HG03095 (cell line): Measurements from ENCODE around the gene PANX1.

ENCODE experiments used
- ATAC-seq: cut with Tn5 transposase; IDR thresholded peaks from one replicate; pipeline ENCODE4 v1.9.1; 2021; ENCODE audit warnings: moderate library complexity; ENCODE audit not compliant: unreplicated experiment

Gene PANX1

GRCh38 chr11:94183251-94183885 lies 54.7 kb downstream of the PANX1 start:
- ATAC-seq, result no peak

GRCh38 chr11:94183886-94184264 lies 55.2 kb downstream of the PANX1 start:
- peak; percentile 64 for ATAC-seq

GRCh38 chr11:94184362-94184761 lies 55.7 kb downstream of the PANX1 start:
- no peak for ATAC-seq

DNA sequence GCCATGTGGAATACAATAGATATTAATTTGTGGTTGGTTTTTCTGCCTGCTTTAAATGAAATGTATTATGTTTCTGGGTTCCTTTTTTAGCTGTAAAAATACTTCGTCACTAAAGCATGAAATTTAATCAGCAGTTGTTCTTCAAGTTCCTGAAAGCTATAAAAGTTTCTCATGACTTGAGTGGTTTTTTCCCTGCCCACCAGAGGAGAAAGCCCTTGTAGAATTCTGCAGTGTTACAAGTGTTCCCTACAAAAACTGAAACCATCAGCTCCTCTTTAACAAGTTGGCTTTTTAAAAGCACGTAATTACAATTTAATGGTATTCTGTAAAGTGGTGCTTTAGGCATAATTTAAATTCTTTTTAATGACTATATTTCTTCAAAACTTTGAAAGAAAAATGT lies 56.2 kb downstream of the PANX1 start:
- no peak for ATAC-seq

DNA sequence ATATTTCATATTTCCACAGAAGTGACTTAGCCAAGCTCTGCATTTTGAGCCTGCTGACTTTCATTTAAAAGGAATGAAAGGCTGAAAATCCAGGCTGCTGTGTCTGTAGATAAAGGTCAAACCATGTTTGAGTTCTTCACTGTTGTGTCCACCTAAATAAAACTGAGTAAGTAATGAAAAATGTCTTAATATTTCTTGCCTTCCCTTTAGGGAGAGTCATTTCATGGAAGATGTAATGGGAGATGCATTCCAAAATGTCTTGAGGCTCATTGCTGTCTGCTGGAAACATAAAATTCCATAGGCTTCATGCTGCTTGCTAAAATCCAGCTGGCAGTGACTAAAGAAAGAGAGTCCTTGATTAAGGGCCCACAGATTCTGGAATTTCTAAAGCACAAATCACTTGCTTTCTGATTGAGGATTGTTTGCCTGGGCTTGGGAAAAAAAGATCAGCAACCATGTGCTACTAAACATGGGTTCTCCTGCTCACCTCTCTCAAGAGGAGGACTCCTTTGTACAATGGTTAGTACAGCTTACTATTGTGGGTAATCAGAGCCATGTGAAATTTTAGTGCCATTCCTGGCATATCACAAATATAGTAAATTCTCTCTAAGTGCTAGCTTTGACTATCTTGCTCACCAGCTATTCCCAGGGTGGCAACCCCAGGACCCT lies 56.9 kb downstream of the PANX1 start:
- ATAC-seq, result no peak

DNA sequence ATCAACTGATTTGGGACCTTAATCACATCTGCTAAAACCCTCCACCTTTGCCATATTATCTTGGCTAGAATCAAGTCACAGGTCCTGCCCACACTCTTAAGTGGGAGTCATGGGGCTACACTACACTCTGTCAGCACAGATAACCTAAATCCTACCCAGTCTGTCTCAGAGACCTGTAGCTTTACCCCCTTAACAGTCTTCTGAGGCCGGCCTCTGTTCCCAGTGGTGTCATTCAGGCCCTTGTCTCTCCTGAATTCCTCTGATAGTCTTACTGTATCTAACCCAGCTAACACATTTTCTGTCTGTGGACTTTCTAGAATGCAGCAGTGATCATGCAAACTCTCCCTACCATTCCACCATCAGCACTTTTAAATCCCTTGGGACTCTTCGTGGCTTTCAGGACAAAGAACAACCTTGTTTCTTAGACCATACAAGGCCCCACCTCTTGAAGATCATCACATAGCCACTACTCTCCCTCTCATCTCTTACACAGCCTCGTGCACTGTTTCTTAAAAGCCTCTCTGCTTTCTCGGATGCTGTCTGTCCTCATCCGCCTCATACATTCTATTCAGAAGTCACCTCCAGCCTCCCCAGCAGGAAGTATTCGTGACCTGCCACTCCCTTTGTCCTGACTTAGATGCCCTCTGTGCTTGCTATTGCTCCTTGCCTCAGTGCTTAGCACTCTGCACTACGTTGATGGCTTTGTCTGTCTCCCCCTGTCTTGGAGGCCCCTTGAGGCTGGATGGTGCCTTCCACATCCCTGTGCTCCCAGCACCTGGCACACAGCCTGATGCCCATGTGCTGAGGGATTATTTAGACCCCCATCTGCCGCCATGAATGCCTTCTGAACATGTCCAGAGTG lies 57.9 kb downstream of the PANX1 start:
- no peak for ATAC-seq

DNA sequence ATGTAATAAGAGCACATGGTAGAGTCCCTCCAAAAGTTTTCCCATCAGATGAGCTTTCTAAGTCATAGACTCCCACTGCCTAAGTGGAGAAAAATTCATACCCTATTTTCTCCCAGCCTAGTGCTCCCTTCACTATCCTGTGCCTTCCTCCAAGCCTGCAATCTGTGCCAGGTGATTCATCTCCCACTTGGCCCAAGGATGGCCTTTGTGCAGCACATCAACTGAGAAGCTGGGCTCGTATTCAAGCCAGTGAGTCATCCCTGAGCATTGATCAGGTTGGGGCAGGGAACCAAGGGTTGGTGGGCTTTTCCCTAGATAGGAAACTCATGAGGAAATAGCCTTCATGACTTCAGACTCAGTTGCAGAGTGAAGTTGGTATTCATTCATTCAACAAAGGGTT lies 64.6 kb downstream of the PANX1 start:
- no peak for ATAC-seq

DNA sequence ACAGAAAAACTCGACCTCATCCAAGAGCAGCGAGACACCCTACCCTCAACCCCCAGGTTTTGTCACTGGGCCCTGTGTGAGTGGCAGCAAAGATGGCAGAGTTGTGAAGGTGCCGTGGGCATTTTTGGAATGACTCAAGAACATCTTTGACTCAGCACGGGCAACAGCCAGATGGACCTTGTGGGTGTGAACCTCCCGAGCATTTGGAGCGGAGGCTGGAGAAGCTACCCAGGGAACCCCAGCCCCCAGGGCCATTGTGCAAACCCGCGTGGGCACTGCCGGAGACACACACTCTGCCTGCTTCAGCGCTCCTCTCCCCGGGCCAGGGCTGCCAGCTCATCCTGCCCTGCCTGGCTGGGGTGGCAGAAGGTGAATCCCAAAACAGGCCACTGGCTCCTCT lies 66.1 kb downstream of the PANX1 start:
- ATAC-seq, result no peak

DNA sequence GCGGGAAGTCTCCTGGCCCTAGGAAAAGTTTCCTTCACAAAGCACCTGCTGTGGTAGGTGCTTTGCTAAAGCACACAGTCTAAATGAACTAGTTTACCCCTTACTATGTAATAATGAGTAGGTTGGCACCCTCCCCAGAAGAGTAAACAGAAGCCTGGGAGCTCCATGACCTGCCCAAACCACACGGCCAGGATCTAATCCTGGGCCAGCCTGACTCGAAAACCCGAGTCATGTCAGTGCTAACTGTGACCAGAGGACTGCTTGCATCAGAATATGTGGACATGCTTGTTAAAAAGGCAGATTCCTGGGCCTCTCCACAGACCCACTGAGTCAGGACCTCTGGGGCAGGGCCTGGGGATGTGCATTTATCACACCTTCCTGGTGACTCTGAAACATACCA lies 67.7 kb downstream of the PANX1 start:
- no peak for ATAC-seq

- ATAC-seq, result no peak
These were observed 70.1 kb downstream of the PANX1 start for GRCh38 chr11:94198718-94199117.

- ATAC-seq, result no peak
These were observed 70.8 kb downstream of the PANX1 start for GRCh38 chr11:94199136-94200130.

DNA sequence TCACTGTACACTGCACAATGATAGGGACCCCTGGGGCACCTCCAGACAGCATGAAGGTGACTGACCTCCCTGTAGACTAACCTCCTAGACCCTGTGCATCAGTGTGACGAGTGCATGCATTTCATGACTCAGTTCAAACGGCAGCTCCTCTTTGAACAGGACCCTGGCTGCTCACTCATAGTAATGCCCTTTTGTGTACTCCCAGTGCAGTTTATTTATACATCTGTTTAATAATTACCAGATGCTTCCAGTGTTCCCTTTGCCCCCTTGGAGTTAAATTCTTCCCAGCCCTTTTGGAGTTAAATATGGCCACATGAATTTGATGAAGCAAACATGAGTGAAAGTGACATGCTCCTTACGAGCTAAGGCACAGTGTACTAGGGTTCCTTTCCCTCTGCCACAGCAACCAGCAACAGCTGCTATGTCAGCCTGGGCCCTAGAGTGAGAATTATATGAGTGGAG lies 72.4 kb downstream of the PANX1 start:
- no peak for ATAC-seq

GRCh38 chr11:94203070-94203469 lies 74.4 kb downstream of the PANX1 start:
- ATAC-seq, result no peak

DNA sequence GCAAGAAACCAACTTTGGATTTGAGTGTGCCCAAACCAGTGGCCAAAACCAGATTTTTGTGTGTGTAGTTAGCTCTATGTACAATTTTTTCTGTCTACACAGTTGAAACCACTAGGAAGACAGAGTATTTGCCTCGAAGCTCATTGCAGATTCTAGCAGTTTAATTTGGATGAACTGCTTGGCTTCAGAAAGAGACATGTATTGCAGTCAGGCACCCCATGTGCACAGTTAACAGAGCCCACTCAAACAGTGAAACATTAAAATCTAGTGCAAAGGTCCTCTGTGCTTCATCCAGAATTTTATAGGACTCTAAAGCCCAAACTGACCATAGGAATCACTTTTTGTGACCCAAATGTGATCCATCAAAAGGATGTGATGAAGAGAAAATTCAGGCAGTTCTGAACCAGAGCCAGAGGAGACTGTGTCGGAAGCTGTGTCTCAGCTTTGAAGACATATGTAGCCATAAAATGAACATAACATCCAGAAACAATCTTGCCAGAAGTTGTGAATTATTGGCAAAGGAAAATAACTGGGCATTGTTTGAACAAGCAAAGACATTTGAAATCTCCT lies 82.7 kb downstream of the PANX1 start:
- ATAC-seq, result no peak

GRCh38 chr11:94212898-94213297 lies 84.3 kb downstream of the PANX1 start:
- no peak for ATAC-seq

- no peak for ATAC-seq
These were observed 89.1 kb downstream of the PANX1 start for GRCh38 chr11:94217705-94218104.

GRCh38 chr11:94218372-94218771 lies 89.7 kb downstream of the PANX1 start:
- no peak for ATAC-seq

- no peak for ATAC-seq
These were observed 91.1 kb downstream of the PANX1 start for GRCh38 chr11:94219771-94220170.

DNA sequence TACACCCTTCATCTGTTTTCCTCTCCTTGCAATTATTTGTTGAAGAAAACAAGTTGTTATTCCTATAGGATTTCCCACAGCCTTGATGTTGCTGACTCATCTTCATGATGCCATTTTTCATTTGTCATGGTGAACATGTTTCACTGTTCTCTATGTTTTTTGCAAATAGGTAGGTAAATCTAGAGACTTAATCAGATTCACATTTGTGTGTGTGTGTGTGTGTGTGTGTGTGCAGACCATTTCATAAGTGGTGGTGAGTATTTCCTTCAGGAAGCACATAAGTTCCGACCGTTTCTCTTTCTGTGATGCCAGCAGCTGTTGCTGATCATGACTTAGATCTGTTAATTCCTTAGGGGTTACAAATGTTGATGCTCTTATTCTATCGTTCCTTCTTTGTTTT lies 95.4 kb downstream of the PANX1 start:
- ATAC-seq, result no peak
